ENCODE data around the gene EEF2.

The EEF2 gene

GRCh38 chr19:3982701-3983541 is 2.3 kb downstream of the EEF2 start:
- H3K4me1 Mint-ChIP-seq (ENCODE audit: low read depth) = peaks cover 53% of the 10 kb centered on the region
- peaks cover 17% of the 10 kb centered on the region for H3K36me3 Mint-ChIP-seq
- H3K9me3 Mint-ChIP-seq (ENCODE audit: low read depth) = no peaks in the 10 kb centered on the region
- H3K4me3 Mint-ChIP-seq = peak overlapping the region; percentile 99
- H3K27me3 Mint-ChIP-seq = no peaks in the 10 kb centered on the region
- peak overlapping the region; percentile 99 for H3K27ac Mint-ChIP-seq

- Mint-ChIP-seq H3K36me3 (peaks cover 17% of the 10 kb centered on the region), H3K27ac (peak overlapping the region; percentile 99), H3K4me3 (peak overlapping the region; percentile 99), H3K9me3 (ENCODE audit: low read depth) (no peaks in the 10 kb centered on the region), H3K4me1 (ENCODE audit: low read depth) (peaks cover 49% of the 10 kb centered on the region), H3K27me3 (no peaks in the 10 kb centered on the region)
These were observed 3.3 kb downstream of the EEF2 start for GRCh38 chr19:3981736-3982681.

DNA sequence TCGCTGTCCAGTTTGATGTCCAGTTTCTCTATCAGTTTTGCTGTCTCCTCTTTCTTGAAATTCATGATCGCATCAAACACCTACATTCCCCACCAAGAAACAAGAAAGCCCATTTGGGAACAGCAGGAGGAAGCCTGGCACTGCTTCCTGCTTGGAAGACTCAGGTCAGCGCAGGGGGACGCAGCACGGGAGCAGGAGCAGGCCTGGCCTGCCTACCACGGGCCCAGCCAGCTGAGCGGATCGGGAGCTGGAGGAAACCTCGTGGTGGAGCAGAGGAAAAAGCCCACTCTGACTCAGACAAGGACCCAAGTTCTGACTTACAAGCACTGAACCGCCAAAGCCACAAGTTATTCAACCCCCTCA is 3.9 kb downstream of the EEF2 start:
- Mint-ChIP-seq H3K27ac (peak overlapping the region; percentile 34), H3K9me3 (ENCODE audit: low read depth) (no peaks in the 10 kb centered on the region), H3K4me3 (peak overlapping the region; percentile 99), H3K36me3 (peaks cover 17% of the 10 kb centered on the region), H3K4me1 (ENCODE audit: low read depth) (peaks cover 43% of the 10 kb centered on the region), H3K27me3 (no peaks in the 10 kb centered on the region)

DNA sequence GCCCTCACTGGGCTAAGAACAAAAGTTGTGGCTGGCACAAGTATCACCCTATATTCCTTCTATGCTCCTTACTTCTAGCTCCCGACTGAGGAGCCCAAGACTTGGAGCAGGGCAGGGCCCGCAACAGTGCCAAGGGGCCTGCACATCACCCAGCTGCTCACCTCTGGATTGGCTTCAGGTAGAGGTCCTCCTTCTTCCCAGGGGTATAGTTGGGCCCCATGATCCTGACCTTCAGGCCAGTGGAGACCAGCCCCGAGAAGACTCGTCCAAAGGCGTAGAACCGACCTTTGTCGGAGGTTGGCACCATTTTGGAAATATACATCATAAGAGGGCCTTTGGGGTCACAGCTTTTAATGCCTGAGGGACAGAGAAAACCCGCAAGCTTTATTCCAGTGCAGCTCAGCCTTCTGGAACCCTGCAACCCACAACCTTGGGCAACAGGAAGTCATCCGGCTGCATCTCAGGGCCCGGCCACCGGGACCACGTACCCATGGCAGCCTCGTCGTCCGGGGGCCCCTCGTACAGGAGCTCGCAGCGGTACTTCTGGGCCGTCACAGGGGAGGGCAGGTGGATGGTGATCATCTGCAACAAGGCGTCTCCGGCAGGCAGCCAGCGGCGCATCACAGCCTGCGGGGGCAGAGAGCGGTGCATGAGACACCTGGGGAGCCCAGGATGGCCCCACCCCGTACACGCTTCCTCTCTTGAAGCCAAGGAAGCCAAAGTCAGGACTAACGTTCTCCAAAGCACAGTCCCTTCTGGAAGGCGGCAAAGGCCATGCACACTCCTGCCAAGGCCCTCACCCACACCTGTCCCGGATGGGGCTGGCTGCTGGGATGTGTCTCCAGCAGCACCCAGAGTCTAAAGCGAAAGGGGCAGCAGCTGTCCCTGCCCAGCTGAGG is 4.7 kb downstream of the EEF2 start:
- no peaks in the 10 kb centered on the region for H3K27me3 Mint-ChIP-seq
- H3K4me1 Mint-ChIP-seq (ENCODE audit: low read depth) = peaks cover 39% of the 10 kb centered on the region

DNA sequence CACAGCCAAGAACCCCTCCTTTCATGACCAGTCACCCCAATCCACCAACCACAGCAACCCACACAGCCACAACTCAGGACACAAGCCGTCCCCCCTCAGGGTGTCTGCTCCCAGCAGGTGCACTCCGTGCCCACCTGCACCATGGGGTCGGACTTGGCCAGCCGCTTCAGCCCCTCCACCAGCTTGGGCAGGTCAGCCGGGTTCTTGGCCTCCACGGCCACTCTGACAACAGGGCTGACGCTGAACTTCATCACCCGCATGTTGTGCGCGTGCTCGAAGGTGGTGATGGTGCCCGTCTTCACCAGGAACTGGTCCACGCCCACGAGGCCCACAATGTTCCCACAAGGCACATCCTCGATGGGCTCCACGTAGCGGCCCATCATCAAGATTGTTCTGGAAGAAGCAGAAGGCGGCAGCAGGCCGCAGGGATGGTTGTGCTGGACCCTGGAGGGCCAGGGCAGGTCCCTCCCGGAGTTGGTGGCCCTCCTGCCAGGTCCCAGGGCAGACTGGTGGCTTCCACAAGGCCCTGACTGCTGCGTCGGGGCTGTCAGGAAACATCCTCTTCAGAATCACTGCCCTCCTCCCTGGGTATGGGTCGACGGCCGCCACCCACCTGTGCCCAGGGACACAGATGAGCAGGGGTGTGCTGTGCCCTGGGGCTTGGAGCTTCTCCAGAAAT is 5.5 kb downstream of the EEF2 start:
- peak overlapping the region; percentile 53 for H3K4me3 Mint-ChIP-seq
- peaks cover 37% of the 10 kb centered on the region for H3K4me1 Mint-ChIP-seq (ENCODE audit: low read depth)
- H3K9me3 Mint-ChIP-seq (ENCODE audit: low read depth) = no peaks in the 10 kb centered on the region
- H3K36me3 Mint-ChIP-seq = peaks cover 16% of the 10 kb centered on the region
- H3K27ac Mint-ChIP-seq = peak overlapping the region; percentile 72
- H3K27me3 Mint-ChIP-seq = no peaks in the 10 kb centered on the region

More for the DNA sequence above, 4.7 kb downstream of the EEF2 start:
- Mint-ChIP-seq H3K4me3 (peak overlapping the region; percentile 99), H3K36me3 (peaks cover 17% of the 10 kb centered on the region), H3K27ac (no peak overlapping the region), H3K9me3 (ENCODE audit: low read depth) (no peaks in the 10 kb centered on the region)

GRCh38 chr19:3979289-3979673 is 6.0 kb downstream of the EEF2 start:
- Mint-ChIP-seq H3K36me3 (peaks cover 11% of the 10 kb centered on the region), H3K27ac (peak overlapping the region; percentile 72), H3K4me1 (ENCODE audit: low read depth) (peaks cover 37% of the 10 kb centered on the region), H3K27me3 (no peaks in the 10 kb centered on the region), H3K9me3 (ENCODE audit: low read depth) (no peaks in the 10 kb centered on the region), H3K4me3 (peak overlapping the region; percentile 53)

- Mint-ChIP-seq H3K4me1 (ENCODE audit: low read depth) (peaks cover 29% of the 10 kb centered on the region), H3K27me3 (no peaks in the 10 kb centered on the region), H3K36me3 (peaks cover 1% of the 10 kb centered on the region), H3K4me3 (peak overlapping the region; percentile 3), H3K9me3 (ENCODE audit: low read depth) (no peaks in the 10 kb centered on the region), H3K27ac (peak overlapping the region; percentile 41)
These were observed 7.1 kb downstream of the EEF2 start for GRCh38 chr19:3978145-3978544.

DNA sequence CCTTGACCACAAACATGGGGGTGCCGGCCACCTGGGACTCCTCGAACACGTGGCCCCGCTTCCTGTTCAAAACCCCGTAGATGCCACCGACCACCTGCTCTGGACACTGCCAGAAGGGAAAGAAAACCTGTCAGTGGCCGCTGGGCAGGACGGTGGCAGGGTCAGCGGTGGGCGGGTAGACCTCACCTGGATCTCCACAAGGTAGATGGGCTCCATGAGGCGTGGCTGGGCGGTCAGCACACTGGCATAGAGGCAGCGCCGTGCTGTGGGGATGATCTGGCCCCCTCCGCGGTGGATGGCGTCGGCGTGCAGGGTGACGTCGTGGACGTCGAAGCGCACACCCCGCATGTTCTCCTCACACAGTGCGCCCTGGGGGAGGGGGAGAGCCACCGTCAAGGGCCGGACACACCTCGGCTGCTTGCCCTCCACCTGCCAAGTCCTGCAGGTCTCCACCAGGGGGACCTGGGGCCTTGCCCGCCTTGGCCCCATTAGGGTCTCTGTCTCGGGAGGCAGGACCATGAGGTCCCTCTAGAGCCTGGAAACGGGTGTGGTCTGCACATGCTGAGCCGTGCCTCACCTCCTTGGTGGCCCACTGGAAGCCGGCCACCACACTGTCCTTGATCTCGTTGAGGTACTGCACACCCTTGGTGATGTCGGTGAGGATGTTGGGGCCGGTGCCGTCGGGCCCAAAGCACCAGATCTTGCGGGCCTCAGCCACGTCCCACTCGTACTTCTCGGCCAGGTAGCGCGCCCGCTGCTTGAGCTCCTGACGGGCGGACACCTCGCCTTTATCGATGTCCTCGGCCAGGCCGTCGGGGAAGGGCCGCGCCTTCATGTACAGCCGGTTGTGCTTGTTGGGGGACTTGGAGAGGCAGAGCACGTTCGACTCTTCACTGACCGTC is 7.8 kb downstream of the EEF2 start:
- H3K4me1 Mint-ChIP-seq (ENCODE audit: low read depth) = peaks cover 24% of the 10 kb centered on the region
- no peak overlapping the region for H3K4me3 Mint-ChIP-seq
- peak overlapping the region; percentile 66 for H3K27ac Mint-ChIP-seq
- H3K9me3 Mint-ChIP-seq (ENCODE audit: low read depth) = no peaks in the 10 kb centered on the region
- H3K27me3 Mint-ChIP-seq = no peaks in the 10 kb centered on the region
- H3K36me3 Mint-ChIP-seq = no peaks in the 10 kb centered on the region

- no peaks in the 10 kb centered on the region for H3K36me3 Mint-ChIP-seq
- H3K4me3 Mint-ChIP-seq = no peak overlapping the region
- peak overlapping the region; percentile 66 for H3K27ac Mint-ChIP-seq
- H3K27me3 Mint-ChIP-seq = no peaks in the 10 kb centered on the region
- peaks cover 20% of the 10 kb centered on the region for H3K4me1 Mint-ChIP-seq (ENCODE audit: low read depth)
- no peaks in the 10 kb centered on the region for H3K9me3 Mint-ChIP-seq (ENCODE audit: low read depth)
These were observed 8.6 kb downstream of the EEF2 start for GRCh38 chr19:3976495-3977241.

- Mint-ChIP-seq H3K9me3 (ENCODE audit: low read depth) (no peaks in the 10 kb centered on the region), H3K4me3 (no peak overlapping the region), H3K4me1 (ENCODE audit: low read depth) (peaks cover 20% of the 10 kb centered on the region), H3K27ac (no peak overlapping the region), H3K36me3 (no peaks in the 10 kb centered on the region), H3K27me3 (no peaks in the 10 kb centered on the region)
These were observed 9.6 kb downstream of the EEF2 start for GRCh38 chr19:3975637-3976087.

- no peak overlapping the region for H3K4me3 Mint-ChIP-seq
- H3K36me3 Mint-ChIP-seq = no peaks in the 10 kb centered on the region
- peak overlapping the region; percentile 28 for H3K27ac Mint-ChIP-seq
- no peaks in the 10 kb centered on the region for H3K27me3 Mint-ChIP-seq
- peaks cover 23% of the 10 kb centered on the region for H3K4me1 Mint-ChIP-seq (ENCODE audit: low read depth)
- H3K9me3 Mint-ChIP-seq (ENCODE audit: low read depth) = no peaks in the 10 kb centered on the region
These were observed 10.1 kb downstream of the EEF2 start for GRCh38 chr19:3975144-3975543.

- peak within 1 kb of the TSS; percentile 88 for H3K4me3 Mint-ChIP-seq
- H3K36me3 Mint-ChIP-seq = no peaks in the 10 kb centered on the region
- peak within 1 kb of the TSS; percentile 67 for H3K27ac Mint-ChIP-seq
- H3K27me3 Mint-ChIP-seq = no peaks in the 10 kb centered on the region
- peaks cover 32% of the 10 kb centered on the region for H3K4me1 Mint-ChIP-seq (ENCODE audit: low read depth)
- H3K9me3 Mint-ChIP-seq (ENCODE audit: low read depth) = no peaks in the 10 kb centered on the region
These were observed 14.3 kb downstream of the EEF2 start, which contains the start of gene DAPK3 for GRCh38 chr19:3970808-3971598. Gene DAPK3, minus strand, starts transcription at chr19:3971099. Its CDS starts 1,364 bp downstream, at chr19:3969735.
